IMR-90 (cell line): ENCODE data around the gene ITPK1.
A peak's percentile ranks its signal among the peaks of the same experiment; 100 is the strongest.

ENCODE experiments used
- CTCF ChIP-seq: conservative IDR thresholded peaks from 2 replicates; pipeline ENCODE4 v1.5.1; 2012; ENCODE audit warnings: mild to moderate bottlenecking, low read depth, low read length, improper control_type of control experiment
- ELK1 ChIP-seq: fragments of 150-350 bp; IDR thresholded peaks from 2 replicates; pipeline ENCODE4 v1.6.1; 2016; ENCODE audit warnings: low read depth, mild to moderate bottlenecking, low read length, moderate library complexity, borderline replicate concordance
- MXI1 ChIP-seq: IDR thresholded peaks from 2 replicates; pipeline ENCODE4 v1.6.1; 2012; ENCODE audit warnings: low read depth, mild to moderate bottlenecking, low read length, moderate library complexity, borderline replicate concordance
- POLR2A ChIP-seq: IDR thresholded peaks from 2 replicates; pipeline ENCODE4 v1.6.1; 2012; ENCODE audit warnings: mild to moderate bottlenecking, low read depth, low read length

- TF ChIP-seq POLR2A (no peak), CTCF (peak; percentile 83), MXI1 (no peak), ELK1 (no peak)
Observed at GRCh38 chr14:93112891-93113677, 2.6 kb downstream of the ITPK1 start.
